ENCODE measurements around the gene DAGLA. TPM values are rescaled to one million over a fixed set of nuclear protein-coding genes. Genes with fewer than 3 reads are reported as not detected.

The DAGLA gene
- total and polyA plus RNA-seq, 2 donors (not counting 1 experiment from before 2014, with no cell fraction given), result 0.06 TPM; not detected in 1

- peak overlapping the region; percentile 72 for H3K4me2 ChIP-seq (replicated peaks; ENCODE audit: low read depth, low read length, poor library complexity, severe bottlenecking)
- no peak overlapping the region for H3K9ac ChIP-seq (ENCODE audit: low read length)
- intact Hi-C loops (cut with micrococcal nuclease), result no loop called here
- no peaks in the 10 kb centered on the region for H3K9me3 Mint-ChIP-seq (ENCODE audit: insufficient read depth)
- ATAC-seq (ENCODE audit: low read depth) (no peak), DNase-seq (no peak)
- peak overlapping the region; percentile 56 for H2AFZ ChIP-seq (ENCODE audit: insufficient read depth, low read depth, low read length, poor library complexity, severe bottlenecking)
- peaks cover 33% of the 10 kb centered on the region for H3K27me3 Mint-ChIP-seq
- peak overlapping the region in 2 of 5 experiments; percentile 11 to 18 for H3K4me3 ChIP-seq (ENCODE audit: control extremely low read depth in 1 of 5, extremely low read depth in 1 of 5, insufficient read depth in 1 of 5, low read depth in 2 of 5, low read length in 4 of 5)
- CTCF ChIA-PET, result interaction anchor here (0.6 to 1.7 kb wide), 4 partner anchors 37 to 474 kb away, joined by 3 to 10 read pairs (median 4); no protein-coding TSS in a partner anchor
- H3K9me3 ChIP-seq (ENCODE audit: control extremely low read depth in 1 of 3, control insufficient read depth in 2 of 3, insufficient read depth in 1 of 3, low read length in 2 of 3), result peaks cover 0 to 2% (median 0%) of the 10 kb centered on the region in 3 donors
- peaks cover 12 to 16% of the 10 kb centered on the region in 2 donors for H3K4me1 ChIP-seq (ENCODE audit: control insufficient read depth in 2 of 2, insufficient read depth in 2 of 2, low read length in 2 of 2)
- no peaks in the 10 kb centered on the region for H3K36me3 ChIP-seq (replicated peaks in 1 of 2; ENCODE audit: control extremely low read depth in 1 of 2, control insufficient read depth in 1 of 2, extremely low read depth in 1 of 2, insufficient read depth in 2 of 2, low read length in 1 of 2)
- H3K4me1 Mint-ChIP-seq, result peaks cover 14% of the 10 kb centered on the region
- no peak for TF ChIP-seq EZH2 (IDR thresholded peaks at IDR 0.05; ENCODE audit: borderline replicate concordance, insufficient read depth, low read depth, low read length, poor library complexity, severe bottlenecking)
- TF ChIP-seq CTCF (IDR thresholded peaks at IDR 0.05), result no peak
- H3K4me3 Mint-ChIP-seq, result peak overlapping the region; percentile 70
- POLR2A ChIA-PET, result no interaction called here
- no peaks in the 10 kb centered on the region for H4K20me1 ChIP-seq (ENCODE audit: control insufficient read depth, insufficient read depth, low read length, poor library complexity, severe bottlenecking)
- H3K27ac ChIP-seq (ENCODE audit: low read length in 2 of 2), result no peak overlapping the region
- H3K27ac Mint-ChIP-seq, result no peak overlapping the region
- 46% methylated on average over 17 of the region's 17 CpGs for WGBS (ENCODE audit: insufficient coverage)
- no peaks in the 10 kb centered on the region for H3K79me2 ChIP-seq (ENCODE audit: control insufficient read depth, insufficient read depth, low read length)
- peaks cover 0 to 46% (median 20%) of the 10 kb centered on the region in 4 experiments for H3K27me3 ChIP-seq (replicated peaks in 1 of 4; ENCODE audit: control extremely low read depth in 1 of 4, control insufficient read depth in 3 of 4, insufficient read depth in 4 of 4, low read length in 3 of 4)
Observed at GRCh38 chr11:61752925-61753521, 72.8 kb downstream of the DAGLA start.

- no peak overlapping the region for H3K9ac ChIP-seq (ENCODE audit: low read length)
- POLR2A ChIA-PET, result no interaction called here
- intact Hi-C loops (cut with micrococcal nuclease), result no loop called here
- no peak for DNase-seq
- no peak overlapping the region for H3K4me2 ChIP-seq (replicated peaks; ENCODE audit: low read depth, low read length, poor library complexity, severe bottlenecking)
- Mint-ChIP-seq H3K4me3 (peak overlapping the region; percentile 55), H3K27me3 (peaks cover 33% of the 10 kb centered on the region), H3K9me3 (ENCODE audit: insufficient read depth) (no peaks in the 10 kb centered on the region), H3K4me1 (peaks cover 14% of the 10 kb centered on the region), H3K27ac (no peak overlapping the region)
- TF ChIP-seq CTCF (IDR thresholded peaks at IDR 0.05) (no peak), EZH2 (IDR thresholded peaks at IDR 0.05; ENCODE audit: borderline replicate concordance, insufficient read depth, low read depth, low read length, poor library complexity, severe bottlenecking) (no peak)
- no peaks in the 10 kb centered on the region for H3K36me3 ChIP-seq (replicated peaks in 1 of 2; ENCODE audit: control extremely low read depth in 1 of 2, control insufficient read depth in 1 of 2, extremely low read depth in 1 of 2, insufficient read depth in 2 of 2, low read length in 1 of 2)
- H3K27ac ChIP-seq (ENCODE audit: low read length in 2 of 2), result no peak overlapping the region
- no peak for ATAC-seq (ENCODE audit: low read depth)
- no peaks in the 10 kb centered on the region for H4K20me1 ChIP-seq (ENCODE audit: control insufficient read depth, insufficient read depth, low read length, poor library complexity, severe bottlenecking)
- H3K27me3 ChIP-seq (replicated peaks in 1 of 4; ENCODE audit: control extremely low read depth in 1 of 4, control insufficient read depth in 3 of 4, insufficient read depth in 4 of 4, low read length in 3 of 4), result peaks cover 0 to 45% (median 20%) of the 10 kb centered on the region in 4 experiments
- no peak overlapping the region for H2AFZ ChIP-seq (ENCODE audit: insufficient read depth, low read depth, low read length, poor library complexity, severe bottlenecking)
- no peaks in the 10 kb centered on the region for H3K9me3 ChIP-seq (ENCODE audit: control extremely low read depth in 1 of 3, control insufficient read depth in 2 of 3, insufficient read depth in 1 of 3, low read length in 2 of 3)
- peaks cover 12 to 16% of the 10 kb centered on the region in 2 donors for H3K4me1 ChIP-seq (ENCODE audit: control insufficient read depth in 2 of 2, insufficient read depth in 2 of 2, low read length in 2 of 2)
- CTCF ChIA-PET, result interaction anchor here (0.7 to 1.7 kb wide), 3 partner anchors 37 to 354 kb away, joined by 4 to 10 read pairs (median 4); no protein-coding TSS in a partner anchor
- H3K4me3 ChIP-seq (ENCODE audit: control extremely low read depth in 1 of 5, extremely low read depth in 1 of 5, insufficient read depth in 1 of 5, low read depth in 2 of 5, low read length in 4 of 5), result no peak overlapping the region
- no peaks in the 10 kb centered on the region for H3K79me2 ChIP-seq (ENCODE audit: control insufficient read depth, insufficient read depth, low read length)
- 84% methylated on average over 3 of the region's 5 CpGs for WGBS (ENCODE audit: insufficient coverage)
Observed at GRCh38 chr11:61753672-61754071, 73.5 kb downstream of the DAGLA start.
